DOHH2 (cell line): ENCODE measurements around the gene RASL11B.

Experiments
- H3F3A ChIP-seq: fragments of 200-600 bp; sonication (generic), shearing (Covaris generic); 2 replicates; pipeline ENCODE4 v1.6.0; 2016; ENCODE audit warnings: antibody characterized with exemption, mild to moderate bottlenecking; ENCODE audit not compliant: control insufficient read depth, insufficient read depth
- H3K27ac ChIP-seq: fragments of 200-600 bp; sonication (generic); 2 replicates; pipeline ENCODE4 v1.5.1; 2014; ENCODE audit warnings: low read depth, mild to moderate bottlenecking, low read length, moderate library complexity
- H3K27me3 ChIP-seq: fragments of 200-600 bp; sonication (generic); 2 replicates; pipeline ENCODE4 v1.6.1; 2014; ENCODE audit warnings: mild to moderate bottlenecking, low read length, mixed read lengths; ENCODE audit not compliant: control insufficient read depth
- H3K36me3 ChIP-seq: fragments of 200-600 bp; sonication (generic); 2 replicates; pipeline ENCODE4 v1.6.1; 2014; ENCODE audit warnings: mild to moderate bottlenecking, low read length, moderate library complexity, mixed read lengths; ENCODE audit not compliant: control insufficient read depth
- H3K4me1 ChIP-seq: fragments of 200-600 bp; sonication (generic); 2 replicates; pipeline ENCODE4 v1.6.1; 2014; ENCODE audit warnings: mild to moderate bottlenecking, low read length, mixed read lengths; ENCODE audit not compliant: control insufficient read depth
- H3K4me2 ChIP-seq: fragments of 200-600 bp; sonication (generic); 2 replicates; pipeline ENCODE4 v1.6.0; 2014; ENCODE audit warnings: mild to moderate bottlenecking, low read length, moderate library complexity
- H3K4me3 ChIP-seq: fragments of 200-600 bp; sonication (generic); 2 replicates; pipeline ENCODE4 v1.5.1; 2014; ENCODE audit warnings: mild to moderate bottlenecking, low read length, mixed read lengths
- H3K79me2 ChIP-seq: fragments of 200-600 bp; sonication (generic); 2 replicates; pipeline ENCODE4 v1.6.1; 2014; ENCODE audit warnings: mild to moderate bottlenecking, low read length, mixed read lengths; ENCODE audit not compliant: control insufficient read depth
- H3K9me2 ChIP-seq: fragments of 200-600 bp; sonication (generic); replicated peaks from 2 replicates; pipeline ENCODE4 v1.6.1; 2014; ENCODE audit warnings: mild to moderate bottlenecking, low read length, mixed read lengths; ENCODE audit not compliant: control insufficient read depth
- H3K9me3 ChIP-seq: fragments of 200-600 bp; sonication (generic); 2 replicates; pipeline ENCODE4 v1.6.1; 2014; ENCODE audit warnings: antibody characterized with exemption, low read length, mixed read lengths; ENCODE audit not compliant: control insufficient read depth, insufficient read depth
- H4K20me1 ChIP-seq: fragments of 200-600 bp; sonication (generic); 2 replicates; pipeline ENCODE4 v1.6.0; 2014; ENCODE audit warnings: low read depth, mild to moderate bottlenecking, antibody characterized with exemption, low read length, moderate library complexity; ENCODE audit not compliant: control insufficient read depth, insufficient read depth
- EZH2phosphoT487 ChIP-seq: fragments of 200-600 bp; sonication (generic); IDR thresholded peaks from 2 replicates; pipeline ENCODE4 v1.6.1; 2017; ENCODE audit warnings: borderline replicate concordance, mild to moderate bottlenecking, antibody characterized with exemption, low read length, moderate library complexity, mixed read lengths
- TF ChIP-seq, protein P1 (sequence below): fragments of 200-600 bp; sonication (generic); IDR thresholded peaks from one replicate; pipeline ENCODE4 v1.5.1; 2014; ENCODE audit warnings: antibody characterized with exemption, mild to moderate bottlenecking, low read depth, low read length; ENCODE audit not compliant: poor library complexity, severe bottlenecking

Gene RASL11B

DNA sequence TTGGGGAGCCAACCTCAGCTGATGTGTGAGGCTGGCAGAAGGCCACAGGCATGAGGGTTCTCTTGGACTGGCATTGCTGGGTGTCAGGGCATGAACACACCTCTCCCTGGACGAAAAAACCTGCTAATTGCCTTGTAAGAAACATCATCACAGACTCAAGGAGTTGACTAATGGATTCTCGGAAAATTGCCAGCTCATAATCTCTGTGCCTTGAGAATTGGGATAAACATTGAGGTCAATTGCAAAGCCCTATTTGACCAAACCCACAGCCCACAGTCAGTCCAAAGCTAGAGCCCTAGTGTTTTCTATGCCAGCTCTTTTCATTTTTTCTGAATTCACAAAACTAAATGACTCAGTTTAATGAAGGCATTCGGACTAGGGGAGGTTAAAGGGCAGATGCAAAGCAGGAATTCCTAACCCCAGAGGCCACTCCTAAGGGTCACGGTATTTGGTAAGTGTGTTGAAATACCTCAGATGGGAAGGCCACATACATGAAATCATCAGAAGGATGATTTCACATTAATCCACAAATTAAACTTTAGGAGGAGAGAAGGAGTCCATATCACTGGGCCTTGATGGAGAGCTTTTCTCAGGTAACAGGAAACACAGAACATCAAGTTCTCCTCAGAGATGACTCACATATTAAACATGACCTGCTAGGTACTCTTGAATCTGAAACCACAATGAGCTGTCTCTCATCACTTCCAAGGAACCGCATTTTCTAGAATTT, 39.0 kb upstream of the RASL11B start:
- Histone ChIP-seq H3K27me3 (no peaks in the 10 kb centered on the region), H3K4me2 (no peak overlapping the region), H3K4me3 (no peak overlapping the region), H3F3A (no peaks in the 10 kb centered on the region), H4K20me1 (no peaks in the 10 kb centered on the region), H3K9me2 (no peaks in the 10 kb centered on the region), H3K9me3 (no peaks in the 10 kb centered on the region), H3K4me1 (no peaks in the 10 kb centered on the region), H3K79me2 (no peaks in the 10 kb centered on the region), H3K36me3 (no peaks in the 10 kb centered on the region), H3K27ac (no peak overlapping the region)
- no peak for TF ChIP-seq EZH2phosphoT487
- TF ChIP-seq, protein P1, sequence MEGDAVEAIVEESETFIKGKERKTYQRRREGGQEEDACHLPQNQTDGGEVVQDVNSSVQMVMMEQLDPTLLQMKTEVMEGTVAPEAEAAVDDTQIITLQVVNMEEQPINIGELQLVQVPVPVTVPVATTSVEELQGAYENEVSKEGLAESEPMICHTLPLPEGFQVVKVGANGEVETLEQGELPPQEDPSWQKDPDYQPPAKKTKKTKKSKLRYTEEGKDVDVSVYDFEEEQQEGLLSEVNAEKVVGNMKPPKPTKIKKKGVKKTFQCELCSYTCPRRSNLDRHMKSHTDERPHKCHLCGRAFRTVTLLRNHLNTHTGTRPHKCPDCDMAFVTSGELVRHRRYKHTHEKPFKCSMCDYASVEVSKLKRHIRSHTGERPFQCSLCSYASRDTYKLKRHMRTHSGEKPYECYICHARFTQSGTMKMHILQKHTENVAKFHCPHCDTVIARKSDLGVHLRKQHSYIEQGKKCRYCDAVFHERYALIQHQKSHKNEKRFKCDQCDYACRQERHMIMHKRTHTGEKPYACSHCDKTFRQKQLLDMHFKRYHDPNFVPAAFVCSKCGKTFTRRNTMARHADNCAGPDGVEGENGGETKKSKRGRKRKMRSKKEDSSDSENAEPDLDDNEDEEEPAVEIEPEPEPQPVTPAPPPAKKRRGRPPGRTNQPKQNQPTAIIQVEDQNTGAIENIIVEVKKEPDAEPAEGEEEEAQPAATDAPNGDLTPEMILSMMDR, result no peak

DNA sequence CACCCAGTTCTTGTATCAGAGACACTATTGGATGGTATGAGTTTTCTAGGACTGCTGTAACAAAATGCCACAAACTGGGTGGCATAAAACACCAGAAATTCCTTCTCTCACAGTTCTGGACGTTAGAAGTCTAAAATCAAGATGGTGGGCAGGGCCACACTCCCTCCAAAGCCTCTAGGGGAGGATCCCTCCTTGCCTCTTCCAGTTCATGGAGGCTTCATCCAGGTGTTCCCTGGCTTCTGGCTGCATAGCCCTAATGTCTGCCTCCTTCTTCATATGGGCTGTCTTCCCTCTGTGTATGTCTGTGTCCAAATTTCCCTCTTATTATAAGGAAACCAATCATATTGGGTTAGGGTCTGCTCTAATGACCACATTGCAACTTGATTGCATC, 38.4 kb upstream of the RASL11B start:
- Histone ChIP-seq H3K36me3 (no peaks in the 10 kb centered on the region), H3K4me2 (no peak overlapping the region), H3K27me3 (no peaks in the 10 kb centered on the region), H3K9me3 (no peaks in the 10 kb centered on the region), H3K9me2 (no peaks in the 10 kb centered on the region), H3K4me3 (no peak overlapping the region), H3K27ac (no peak overlapping the region), H3F3A (no peaks in the 10 kb centered on the region), H3K4me1 (no peaks in the 10 kb centered on the region), H4K20me1 (no peaks in the 10 kb centered on the region), H3K79me2 (no peaks in the 10 kb centered on the region)
- no peak for TF ChIP-seq EZH2phosphoT487
- TF ChIP-seq, protein P1, result no peak

DNA sequence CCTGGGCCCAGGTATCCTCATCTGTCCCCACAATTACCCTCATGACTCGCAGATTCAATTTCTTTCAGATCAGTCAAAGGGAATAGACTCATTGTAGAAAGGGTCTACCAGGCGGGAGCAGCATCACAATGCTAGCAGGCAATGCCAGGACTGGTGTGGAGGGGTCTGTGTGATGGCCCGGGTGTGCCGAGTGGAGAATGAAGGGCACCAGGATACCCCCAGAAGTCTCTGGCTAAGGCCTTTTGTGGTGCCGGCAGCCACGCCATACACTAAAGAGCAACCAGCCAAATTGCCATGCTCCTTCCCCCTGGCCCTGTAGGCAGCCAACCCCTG, 37.9 kb upstream of the RASL11B start:
- Histone ChIP-seq H3K9me2 (no peaks in the 10 kb centered on the region), H3K4me2 (no peak overlapping the region), H3K4me1 (no peaks in the 10 kb centered on the region), H3F3A (no peaks in the 10 kb centered on the region), H3K27me3 (no peaks in the 10 kb centered on the region), H3K4me3 (no peak overlapping the region), H4K20me1 (no peaks in the 10 kb centered on the region), H3K36me3 (no peaks in the 10 kb centered on the region), H3K9me3 (no peaks in the 10 kb centered on the region), H3K79me2 (no peaks in the 10 kb centered on the region), H3K27ac (no peak overlapping the region)
- TF ChIP-seq EZH2phosphoT487, result no peak
- TF ChIP-seq, protein P1, result no peak
